TTC549 (cell line): ENCODE data around the gene SRSF6.
"Not testable (repeated sequence)": the region's sequence is repeated elsewhere in the genome, so short reads cannot be mapped to it uniquely, and the experiment has no call there.

Experiments used
- FAIRE-seq: peaks from 2 replicates; lab custom pipeline; 2012; peaks lifted over from hg19 to GRCh38; lab: Jason Lieb, UNC

Gene SRSF6

GRCh38 chr20:43457640-43458421 is at the start of gene SRSF6:
SRSF6 (plus strand) TSS chr20:43457896; CDS start chr20:43458034, 138 bp downstream.
- no peak for FAIRE-seq

DNA sequence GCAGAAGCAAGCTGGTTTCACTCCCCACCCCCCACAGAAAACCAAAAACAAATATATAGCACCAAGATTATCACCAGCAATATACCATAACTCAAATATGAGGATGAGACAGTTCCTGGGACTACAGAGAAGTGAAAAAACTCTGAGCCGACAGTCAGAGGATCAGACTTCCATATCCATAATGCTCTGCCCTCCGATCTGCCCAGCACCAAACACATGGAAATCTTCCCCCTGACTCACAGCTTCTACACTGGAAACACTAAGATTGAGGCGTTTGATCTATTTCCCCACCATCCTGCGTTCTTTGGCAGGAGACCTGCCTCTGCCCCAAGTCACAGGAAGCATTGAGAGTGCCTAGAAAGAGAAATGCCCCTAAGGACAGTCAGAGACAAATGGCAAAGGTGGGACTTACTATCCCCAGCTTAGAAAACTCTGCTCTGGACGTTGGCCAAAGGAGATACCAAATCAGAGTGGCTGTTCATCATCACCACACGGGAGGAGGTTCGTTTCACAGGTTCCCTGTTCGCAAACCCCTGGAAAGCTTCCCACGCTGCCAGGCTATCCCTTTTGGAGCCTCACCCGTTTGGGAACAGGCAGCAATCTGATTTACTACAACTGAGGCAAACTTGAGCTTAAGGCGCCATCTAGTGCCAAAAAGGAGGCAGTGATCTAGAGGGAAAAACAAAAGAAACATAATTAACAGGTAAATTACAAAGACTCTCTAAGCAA is 48.7 kb upstream of the SRSF6 start:
- FAIRE-seq = no peak

GRCh38 chr20:43409577-43409913 is 48.2 kb upstream of the SRSF6 start:
- no peak for FAIRE-seq

DNA sequence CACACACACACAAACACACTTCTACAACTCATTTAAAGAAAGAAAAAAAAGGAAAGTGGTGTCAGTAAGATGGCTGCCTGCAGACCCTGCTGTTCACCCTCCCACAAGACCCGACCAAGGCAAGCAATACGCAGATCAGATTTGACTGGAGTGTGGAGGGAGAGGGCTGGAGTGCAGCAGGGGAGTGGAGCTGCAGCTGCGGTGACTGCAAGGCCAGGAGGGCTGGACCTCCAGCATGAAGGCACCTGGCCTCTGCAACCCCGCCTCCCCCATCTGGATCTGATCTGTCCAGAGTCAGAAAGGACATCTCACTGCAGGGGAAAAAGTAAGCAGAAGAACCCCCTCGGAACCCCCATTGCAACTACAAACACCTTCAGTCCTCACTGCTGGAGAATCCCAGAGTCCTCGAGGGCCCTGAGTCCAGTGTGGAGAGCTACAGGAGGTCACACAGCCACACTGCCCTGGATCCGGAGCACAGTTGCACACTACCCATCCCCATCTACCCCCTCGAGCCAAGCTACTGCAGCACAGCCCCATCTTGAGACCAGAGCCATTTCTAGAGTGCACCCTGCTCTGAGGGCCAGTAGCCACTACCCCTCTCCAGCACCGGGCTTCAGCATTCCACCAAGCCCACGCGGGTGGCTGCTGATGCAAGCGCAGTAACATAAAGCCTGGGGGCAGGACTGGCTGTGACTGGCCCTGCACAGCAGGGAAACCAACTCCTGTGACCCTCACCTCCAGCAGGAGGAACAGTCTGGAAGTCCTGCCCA is 41.9 kb upstream of the SRSF6 start:
- no peak for FAIRE-seq

GRCh38 chr20:43416591-43417228 is 41.0 kb upstream of the SRSF6 start:
- no peak for FAIRE-seq

- FAIRE-seq = no peak
Measured at GRCh38 chr20:43420192-43420591, 37.5 kb upstream of the SRSF6 start.

GRCh38 chr20:43420913-43421312 is 36.8 kb upstream of the SRSF6 start:
- not testable (repeated sequence) for FAIRE-seq

DNA sequence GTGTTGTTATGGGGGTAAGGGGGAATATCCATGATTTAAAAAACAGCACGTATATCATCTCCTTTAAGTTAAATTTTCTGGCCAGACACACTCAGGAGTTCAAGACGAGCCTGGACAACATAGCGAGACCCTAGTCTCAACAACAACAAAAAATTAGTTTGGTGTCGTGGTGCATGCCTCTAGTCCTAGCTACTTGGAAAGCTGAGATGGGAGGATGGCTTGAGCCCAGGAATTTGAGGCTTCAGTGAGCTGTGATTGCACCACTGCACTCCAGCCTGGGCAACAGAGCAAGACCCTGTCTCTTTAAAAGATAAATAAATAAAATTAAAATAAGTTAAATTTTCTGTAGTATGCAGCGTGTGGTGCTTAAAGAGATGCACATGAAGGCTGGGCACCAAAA is 31.5 kb upstream of the SRSF6 start:
- FAIRE-seq = no peak

DNA sequence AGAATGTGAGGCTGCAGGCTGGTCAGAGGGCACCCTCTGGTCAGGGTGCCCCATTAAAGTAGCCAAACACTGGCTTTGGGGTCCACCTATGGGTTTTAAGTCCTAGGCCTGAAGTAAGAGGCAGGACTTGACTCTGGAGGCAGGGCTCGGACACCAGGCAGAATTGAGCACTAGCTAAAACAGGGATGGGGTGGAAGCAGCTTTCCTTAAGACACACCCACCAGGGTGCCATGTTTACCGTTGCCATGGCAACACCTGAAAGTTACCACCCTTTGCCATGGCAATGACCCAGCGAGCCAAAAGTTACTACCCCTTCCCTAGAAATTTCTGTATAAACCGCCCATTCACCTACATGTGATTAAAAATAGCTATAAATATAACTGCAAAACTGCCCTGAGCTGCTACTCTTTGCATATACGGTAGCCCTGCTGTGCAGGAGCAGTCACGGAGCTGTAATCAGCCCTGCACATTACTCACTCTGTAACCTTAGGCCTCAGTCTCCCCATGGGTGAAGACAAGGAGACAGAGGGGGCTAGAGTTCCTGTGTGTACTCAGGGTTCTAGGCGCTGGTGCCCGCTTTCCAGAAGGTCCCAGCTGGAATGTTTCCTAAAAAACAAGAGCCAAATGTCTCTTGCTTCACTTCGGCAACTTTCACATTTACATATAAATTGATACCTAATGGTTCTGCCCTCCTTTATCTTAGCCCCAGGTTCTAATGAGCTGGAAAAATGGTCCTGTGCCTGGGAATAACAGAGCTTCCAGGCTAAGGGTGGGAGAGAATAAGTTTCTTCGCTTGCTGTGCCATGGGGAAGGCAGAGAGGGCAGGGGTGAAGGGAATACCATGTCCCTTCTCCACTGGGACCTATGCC is 27.2 kb upstream of the SRSF6 start:
- FAIRE-seq = no peak

DNA sequence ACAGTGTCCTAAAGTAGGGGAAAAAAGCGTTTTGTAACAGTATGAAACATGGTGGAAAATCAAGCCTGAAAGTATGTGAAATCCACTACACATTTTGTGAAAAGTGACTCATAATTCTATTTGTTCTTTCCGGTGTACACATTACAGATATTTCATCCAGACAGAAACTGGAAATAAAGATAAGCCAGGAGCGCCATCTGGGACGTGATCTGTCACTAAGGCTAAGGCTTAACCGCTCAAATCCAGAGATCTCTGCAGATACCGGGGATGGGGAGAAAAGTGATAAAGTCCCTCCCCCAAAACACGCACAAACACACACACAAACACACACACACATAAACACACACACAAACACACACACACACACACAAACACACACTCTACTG is 26.6 kb upstream of the SRSF6 start:
- FAIRE-seq = no peak

DNA sequence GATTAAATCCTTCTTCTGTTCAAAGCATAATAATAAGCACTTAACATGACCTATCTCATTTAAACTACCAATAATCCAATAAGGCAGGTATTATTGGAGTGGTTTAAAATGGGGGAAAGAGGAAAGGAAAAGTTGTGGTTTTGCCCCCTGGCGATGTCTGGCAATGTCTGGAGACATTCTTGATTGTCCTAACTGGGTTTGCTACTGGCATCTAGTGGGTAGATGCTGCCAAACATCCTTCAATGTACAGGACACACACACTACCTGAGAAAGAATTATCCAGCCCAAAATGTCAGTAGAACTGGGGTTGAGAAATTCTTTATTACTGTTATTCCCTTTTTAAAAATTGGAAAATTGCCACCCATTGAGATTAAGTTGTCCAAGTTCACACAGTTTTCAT is 25.2 kb upstream of the SRSF6 start:
- no peak for FAIRE-seq

DNA sequence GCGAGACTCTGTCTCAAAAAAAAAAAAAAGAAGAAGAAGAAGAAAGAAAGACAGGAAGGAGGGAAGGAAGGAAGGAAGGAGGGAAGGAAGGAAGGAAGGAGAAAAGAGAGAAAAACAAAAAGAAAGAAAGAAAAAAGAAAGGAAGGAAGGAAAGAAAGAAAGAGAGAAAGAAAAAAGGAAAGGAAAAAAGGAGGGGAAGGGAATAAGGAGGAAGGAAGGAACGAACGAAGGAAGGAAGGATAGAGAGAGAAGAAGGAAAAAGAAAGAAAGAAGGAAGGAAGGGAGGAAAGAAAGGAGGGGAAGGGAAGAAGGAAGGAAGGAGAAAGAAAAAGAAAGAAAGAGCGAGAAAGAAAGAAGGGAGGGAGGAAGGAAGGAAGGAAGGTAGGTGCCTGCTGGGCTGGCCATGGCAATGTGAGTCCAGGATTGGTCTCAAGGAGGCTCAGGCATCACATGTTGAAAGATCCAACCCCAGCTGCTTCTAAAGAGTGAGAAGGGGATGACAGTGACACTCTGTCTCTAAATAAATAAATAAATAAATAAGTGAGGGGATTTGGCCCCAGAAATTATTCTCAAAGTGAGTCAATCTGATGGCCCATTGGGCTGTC is 24.3 kb upstream of the SRSF6 start:
- FAIRE-seq = no peak

DNA sequence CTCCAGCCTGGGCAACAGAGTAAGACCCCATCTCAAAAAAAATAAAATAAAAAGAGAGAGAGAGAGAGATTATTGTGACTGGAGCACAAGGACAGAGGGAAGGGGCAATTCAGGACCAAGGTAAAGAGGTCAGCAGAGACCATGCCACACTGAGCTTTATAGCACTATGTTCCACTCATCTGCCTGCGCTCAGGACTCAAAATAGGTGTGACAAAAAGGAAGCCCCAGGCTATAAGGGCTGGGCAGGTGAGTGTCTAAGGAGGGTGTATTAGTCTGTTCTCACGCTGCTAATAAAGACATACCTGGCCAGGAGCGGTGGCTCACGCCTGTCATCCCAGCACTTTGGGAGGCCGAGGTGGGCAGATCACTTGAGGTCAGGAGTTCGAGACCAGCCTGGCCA is 23.1 kb upstream of the SRSF6 start:
- FAIRE-seq = no peak

- no peak for FAIRE-seq
Measured at GRCh38 chr20:43438578-43439316, 18.9 kb upstream of the SRSF6 start.

- no peak for FAIRE-seq
Measured at GRCh38 chr20:43440531-43440930, 17.2 kb upstream of the SRSF6 start.

DNA sequence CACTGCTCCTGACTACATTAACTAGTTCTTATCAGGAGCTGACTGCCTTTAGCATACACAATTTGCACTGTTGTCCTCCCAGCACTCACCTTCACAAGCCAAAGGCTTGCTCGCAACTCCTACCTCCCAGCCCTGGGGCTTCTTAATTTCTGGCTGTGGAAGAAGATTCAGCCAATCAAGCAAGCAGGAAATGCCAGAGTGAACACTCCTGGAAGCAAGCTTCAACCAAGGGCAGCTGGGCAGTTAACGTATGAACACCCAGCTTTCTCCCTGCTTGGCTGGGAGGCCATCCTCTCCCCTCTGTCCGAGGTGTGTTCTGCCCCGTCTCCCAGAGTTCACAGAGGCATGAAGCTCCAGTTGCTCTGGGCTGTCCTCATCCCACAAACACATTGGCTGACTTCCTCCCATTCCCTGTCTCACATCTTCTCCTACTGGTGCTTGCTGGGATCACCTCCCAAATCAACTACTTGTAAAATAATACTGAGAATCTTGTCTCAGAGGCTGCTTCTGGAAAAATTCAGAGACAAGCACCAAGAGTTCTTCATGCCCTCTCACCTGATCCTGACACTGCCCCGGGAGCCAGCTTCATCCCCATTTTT is 15.3 kb upstream of the SRSF6 start:
- no peak for FAIRE-seq

GRCh38 chr20:43444107-43444506 is 13.6 kb upstream of the SRSF6 start:
- FAIRE-seq = no peak

DNA sequence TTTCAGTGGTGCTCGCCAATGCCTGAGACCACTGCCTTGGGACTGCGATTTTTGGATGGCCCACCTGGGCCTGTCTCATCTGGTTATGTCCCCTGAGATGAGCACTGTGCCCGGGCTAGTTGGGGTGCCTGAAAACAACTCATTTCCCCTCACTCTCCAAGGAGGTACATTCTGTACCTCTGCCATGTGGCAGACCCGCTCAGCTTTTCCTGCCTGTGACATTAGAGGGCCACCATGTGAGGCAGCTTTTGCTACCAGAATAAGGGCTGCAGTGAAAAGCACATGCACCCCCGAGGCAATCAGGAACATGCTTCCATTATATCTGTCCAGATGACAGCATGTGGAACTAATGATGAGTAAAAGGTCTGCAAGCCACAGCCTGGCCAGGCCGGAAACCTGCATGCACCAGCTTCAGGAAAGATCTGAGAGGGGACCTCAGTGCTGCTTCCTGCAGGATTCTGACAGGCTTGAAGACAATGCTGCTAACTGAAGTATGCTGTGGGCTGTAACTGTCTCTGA is 11.3 kb upstream of the SRSF6 start:
- FAIRE-seq = no peak

DNA sequence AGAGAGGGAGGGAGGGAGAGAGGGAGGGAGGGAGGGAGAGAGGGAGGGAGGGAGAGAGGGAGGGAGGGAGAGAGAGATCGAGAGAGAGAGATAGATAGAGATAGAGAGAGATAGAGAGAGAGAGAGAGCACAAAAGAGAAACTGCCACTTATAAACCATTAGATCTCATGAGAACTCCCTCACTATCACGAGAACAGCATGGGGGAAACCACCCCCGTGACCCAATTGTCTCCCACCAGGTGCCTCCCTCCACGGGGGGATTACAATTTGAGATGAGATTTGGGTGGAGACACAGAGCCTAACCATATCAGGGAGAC is 9.3 kb upstream of the SRSF6 start:
- not testable (repeated sequence) for FAIRE-seq
